HFF-Myc (cell line): ENCODE data around the gene DTL.

Experiments
- DNase-seq: peaks from one replicate; pipeline ENCODE4 v3.0.0-alpha.2; 2011; ENCODE audit warnings: low read depth; ENCODE audit errors: extremely low read depth
- H3K4me3 ChIP-seq: replicated peaks from 2 replicates; pipeline ENCODE4 v1.5.1; 2011; ENCODE audit warnings: low read depth, mild to moderate bottlenecking, control low read depth, low read length
- TF ChIP-seq, protein P1 (sequence below): IDR thresholded peaks from 2 replicates; pipeline ENCODE4 v1.5.1; 2012; ENCODE audit warnings: mild to moderate bottlenecking, low read depth, low read length, control low read depth; ENCODE audit errors: missing control alignments

DTL gene

DNA sequence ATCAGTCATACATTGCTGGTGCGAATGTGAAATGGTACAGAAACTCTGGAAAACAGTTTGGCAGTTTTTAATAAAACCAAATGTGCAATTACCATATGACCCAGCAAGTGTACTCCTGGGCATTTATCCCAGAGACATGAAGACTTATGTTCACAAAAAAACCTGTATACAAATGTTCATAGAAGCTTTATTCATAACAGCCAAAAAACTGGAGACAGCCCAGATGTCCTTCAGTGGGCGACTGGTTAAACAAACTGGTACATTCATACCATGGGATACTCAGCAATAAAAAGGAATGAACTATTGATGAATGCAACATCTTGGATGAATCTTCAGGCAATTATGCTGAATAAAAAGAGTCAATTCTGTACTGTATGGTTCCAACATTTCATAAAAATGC is 97.8 kb downstream of the DTL start:
- H3K4me3 ChIP-seq = no peak overlapping the region
- TF ChIP-seq, protein P1, sequence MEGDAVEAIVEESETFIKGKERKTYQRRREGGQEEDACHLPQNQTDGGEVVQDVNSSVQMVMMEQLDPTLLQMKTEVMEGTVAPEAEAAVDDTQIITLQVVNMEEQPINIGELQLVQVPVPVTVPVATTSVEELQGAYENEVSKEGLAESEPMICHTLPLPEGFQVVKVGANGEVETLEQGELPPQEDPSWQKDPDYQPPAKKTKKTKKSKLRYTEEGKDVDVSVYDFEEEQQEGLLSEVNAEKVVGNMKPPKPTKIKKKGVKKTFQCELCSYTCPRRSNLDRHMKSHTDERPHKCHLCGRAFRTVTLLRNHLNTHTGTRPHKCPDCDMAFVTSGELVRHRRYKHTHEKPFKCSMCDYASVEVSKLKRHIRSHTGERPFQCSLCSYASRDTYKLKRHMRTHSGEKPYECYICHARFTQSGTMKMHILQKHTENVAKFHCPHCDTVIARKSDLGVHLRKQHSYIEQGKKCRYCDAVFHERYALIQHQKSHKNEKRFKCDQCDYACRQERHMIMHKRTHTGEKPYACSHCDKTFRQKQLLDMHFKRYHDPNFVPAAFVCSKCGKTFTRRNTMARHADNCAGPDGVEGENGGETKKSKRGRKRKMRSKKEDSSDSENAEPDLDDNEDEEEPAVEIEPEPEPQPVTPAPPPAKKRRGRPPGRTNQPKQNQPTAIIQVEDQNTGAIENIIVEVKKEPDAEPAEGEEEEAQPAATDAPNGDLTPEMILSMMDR = no peak
- no peak for DNase-seq

DNA sequence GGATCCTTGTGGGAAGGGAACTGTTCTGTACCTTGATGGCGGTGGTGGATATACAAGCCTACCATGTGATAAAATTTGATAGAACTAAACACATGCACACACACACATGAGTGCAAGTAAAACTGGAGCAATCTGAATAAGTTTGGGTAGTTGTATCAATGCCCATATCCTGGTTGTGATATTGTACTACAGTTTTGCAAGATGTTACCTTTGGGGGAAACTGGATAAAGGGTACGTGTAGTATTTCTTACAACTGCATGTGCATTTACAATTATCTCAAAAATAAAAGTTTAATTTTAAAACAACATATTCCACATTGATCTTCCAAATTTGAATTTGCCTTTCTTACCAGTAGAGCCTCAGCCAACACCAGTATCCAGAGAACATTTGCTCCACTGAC is 99.6 kb downstream of the DTL start:
- no peak for DNase-seq
- no peak overlapping the region for H3K4me3 ChIP-seq
- TF ChIP-seq, protein P1 = no peak

DNA sequence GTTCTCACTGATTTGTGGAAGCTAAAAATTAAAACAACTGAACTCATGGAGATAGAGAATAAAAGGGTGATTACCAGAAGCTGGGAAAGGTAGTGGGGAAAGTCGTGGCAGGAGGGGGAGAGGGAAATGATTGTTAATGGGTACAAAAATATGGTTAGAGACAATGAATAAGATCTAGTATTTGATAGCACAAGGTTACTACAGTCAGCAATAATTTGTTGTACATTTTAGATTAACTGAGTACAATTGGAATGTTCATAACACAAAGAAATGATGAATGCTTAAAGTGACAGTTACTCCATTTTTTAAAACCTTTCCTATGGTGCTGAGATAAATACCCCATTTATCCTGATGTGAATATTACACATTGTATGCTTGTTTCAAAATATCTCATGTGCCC is 102.3 kb downstream of the DTL start:
- DNase-seq = no peak
- no peak overlapping the region for H3K4me3 ChIP-seq
- TF ChIP-seq, protein P1 = no peak

DNA sequence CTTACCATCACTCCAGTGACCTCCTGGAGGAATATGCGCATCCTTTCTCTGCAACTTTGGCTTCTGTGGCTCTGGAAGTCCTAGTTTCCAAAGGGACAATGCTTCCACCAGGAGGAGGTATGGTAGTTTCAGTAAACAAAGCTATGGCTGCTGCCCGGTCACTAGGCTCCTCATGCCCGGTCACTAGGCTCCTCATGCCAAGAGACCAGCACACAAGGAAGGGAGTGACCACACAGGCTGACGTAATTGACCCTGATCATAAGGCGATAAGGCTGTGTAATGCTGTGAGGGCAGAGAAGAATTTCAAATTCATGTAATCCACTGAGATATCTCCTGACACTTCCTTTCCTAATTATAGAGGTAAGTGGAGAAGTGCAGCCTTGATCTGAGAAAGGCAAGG is 102.9 kb downstream of the DTL start:
- TF ChIP-seq, protein P1 = no peak
- no peak overlapping the region for H3K4me3 ChIP-seq
- DNase-seq = no peak

DNA sequence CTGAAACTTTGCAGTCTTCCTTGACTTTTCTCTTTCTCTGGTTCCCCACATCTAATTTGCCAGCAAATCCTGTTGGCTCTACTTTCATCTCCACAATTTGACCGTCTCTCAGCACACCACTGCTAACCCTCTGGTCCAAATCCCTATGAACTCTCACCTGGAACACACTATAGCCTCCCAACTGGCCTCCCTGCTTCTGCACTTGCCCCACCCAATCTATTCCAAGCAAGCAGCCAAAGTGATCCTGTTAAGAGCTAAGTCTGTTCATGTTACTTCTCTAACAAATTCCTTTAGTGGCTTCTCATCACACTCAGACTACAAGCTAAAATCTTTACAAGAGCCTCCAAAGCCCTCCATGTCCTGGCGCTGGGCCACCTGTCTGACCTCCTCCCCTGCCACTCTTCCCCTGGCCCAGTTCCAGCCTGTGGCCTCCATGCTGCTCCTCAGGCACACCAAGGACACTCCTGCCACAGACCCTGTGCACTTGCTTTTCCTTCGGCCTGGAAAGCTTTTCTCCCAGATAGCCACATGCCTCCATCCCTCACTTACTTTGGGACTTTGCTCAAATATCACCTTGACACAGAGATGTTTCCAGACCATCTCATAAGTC is 104.1 kb downstream of the DTL start:
- no peak overlapping the region for H3K4me3 ChIP-seq
- TF ChIP-seq, protein P1 = no peak
- no peak for DNase-seq

DNA sequence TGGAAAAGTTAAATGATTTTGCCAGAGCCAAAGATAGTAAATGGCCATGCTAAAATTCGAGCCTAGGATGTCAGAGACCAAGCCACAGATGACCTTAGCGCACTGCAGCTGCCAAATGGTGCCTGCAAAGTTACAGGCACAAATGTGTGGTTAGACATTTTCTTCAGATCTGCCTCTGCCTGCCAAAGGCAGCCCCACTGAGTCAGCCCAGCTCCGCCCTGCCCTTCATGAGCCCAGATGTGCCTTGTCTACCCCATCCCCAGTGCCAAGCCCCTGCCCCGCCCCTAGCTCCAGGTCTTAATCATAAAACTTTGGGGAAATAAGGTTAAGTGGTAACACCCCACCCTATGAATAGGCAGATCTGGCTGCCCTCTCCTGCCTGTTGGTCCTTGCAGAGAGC is 105.9 kb downstream of the DTL start:
- no peak for DNase-seq
- TF ChIP-seq, protein P1 = no peak
- no peak overlapping the region for H3K4me3 ChIP-seq
